K562 (cell line): Measurements from ENCODE around the gene LRP1-AS. TPM values are rescaled to one million over a fixed set of nuclear protein-coding genes. Genes with fewer than 3 reads are reported as not detected.

Source experiments
- ATAC-seq: fragments of 200-7000 bp; cut with Tn5 transposase; 3 replicates; pipeline ENCODE4 v1.9.1; 2020; ENCODE audit warnings: moderate library complexity
- BruUV-seq: library from RNA; stranded (reverse); fragments of 400-500 nt; replicated peaks from 2 replicates; lab custom pipeline; 2021; lab: Mats Ljungman, UMichigan
- CTCF ChIA-PET: fragments of 300-600 bp; formaldehyde crosslinking; extraction: SDS; loops from one replicate; lab custom pipeline; 2021; ENCODE audit warnings: low intra/inter-chr PET ratio; lab: Yijun Ruan, JAX
- POLR2A ChIA-PET: fragments of 300-600, 350-650 bp; sonication (Branson Sonifier 250); formaldehyde crosslinking; extraction: SDS; loops from one replicate; lab custom pipeline; 2021; ENCODE audit warnings: antibody characterized with exemption, inconsistent platforms; lab: Yijun Ruan, JAX
- DNase-seq, 4 experiments: peaks; one replicate each; pipeline versions ENCODE4 v3.0.0 to v3.0.0-alpha.2; 2011 to 2018; ENCODE audit warnings: low spot score in 3 of 4, mixed read lengths in 3 of 4; ENCODE audit errors: extremely low read depth in 1 of 4
- FAIRE-seq: peaks from 2 replicates; lab custom pipeline; 2011; peaks lifted over from hg19 to GRCh38; lab: Jason Lieb, UNC
- H2AFZ ChIP-seq: 2 replicates; pipeline ENCODE4 v1.6.0; 2011; ENCODE audit warnings: low read depth, low read length, control low read depth, inconsistent platforms
- H3K27ac ChIP-seq: fragments of 200-600 bp; 3 replicates; pipeline ENCODE4 v1.8.0; 2011; ENCODE audit warnings: low read depth, mild to moderate bottlenecking, control low read depth, inconsistent platforms, low read length, moderate library complexity, mixed read lengths; ENCODE audit errors: extremely low read depth
- H3K27me3 ChIP-seq, 2 experiments: fragments of 300-600 bp in 1 of 2; 2 replicates in 1 of 2; 3 replicates in 1 of 2; pipeline versions ENCODE4 v1.6.0 to v1.8.0; 2011; ENCODE audit warnings: inconsistent platforms in 2 of 2, low read length in 2 of 2, mild to moderate bottlenecking in 1 of 2, mixed read lengths in 1 of 2, moderate library complexity in 1 of 2; ENCODE audit not compliant: control insufficient read depth in 2 of 2, insufficient read depth in 2 of 2
- H3K36me3 ChIP-seq: fragments of 300-600 bp; 3 replicates; pipeline ENCODE4 v1.8.0; 2011; ENCODE audit warnings: mild to moderate bottlenecking, low read length, inconsistent platforms; ENCODE audit not compliant: control insufficient read depth, insufficient read depth
- H3K4me1 ChIP-seq, 2 experiments: fragments of 200-600 bp in 1 of 2; replicated peaks in 1 of 2; 2 replicates in 1 of 2; 3 replicates in 1 of 2; pipeline versions ENCODE4 v1.5.1 to v1.8.0; 2011; ENCODE audit warnings: inconsistent platforms in 2 of 2, low read length in 2 of 2, mild to moderate bottlenecking in 1 of 2, mixed read lengths in 1 of 2, moderate library complexity in 1 of 2; ENCODE audit not compliant: control insufficient read depth in 2 of 2, insufficient read depth in 2 of 2
- H3K4me2 ChIP-seq: 2 replicates; pipeline ENCODE4 v1.6.1; 2011; ENCODE audit warnings: low read length, control low read depth, inconsistent platforms, mixed read lengths; ENCODE audit not compliant: insufficient read depth
- H3K4me3 ChIP-seq: fragments of 200-600 bp; sonication (generic), shearing (Covaris generic); 2 replicates; pipeline ENCODE4 v1.5.1; 2016; ENCODE audit warnings: control low read depth, inconsistent platforms
- H3K79me2 ChIP-seq: fragments of 200-600 bp; 3 replicates; pipeline ENCODE4 v1.8.0; 2011; ENCODE audit warnings: low read length, inconsistent platforms; ENCODE audit not compliant: control insufficient read depth, insufficient read depth
- H3K9ac ChIP-seq, 2 experiments: 2 replicates each; pipeline versions ENCODE4 v1.6.0 to v1.6.1; 2011; ENCODE audit warnings: low read depth in 2 of 2, low read length in 2 of 2, control low read depth in 1 of 2, inconsistent platforms in 1 of 2, mild to moderate bottlenecking in 1 of 2, mixed read lengths in 1 of 2; ENCODE audit not compliant: insufficient read depth in 1 of 2
- H3K9me1 ChIP-seq: one replicate; pipeline ENCODE4 v1.6.0; 2011; ENCODE audit warnings: inconsistent platforms, mild to moderate bottlenecking, low read length, moderate library complexity; ENCODE audit not compliant: control insufficient read depth, insufficient read depth
- H3K9me3 ChIP-seq: replicated peaks from 2 replicates; pipeline ENCODE4 v1.5.1; 2011; ENCODE audit warnings: low read depth, low read length, inconsistent platforms; ENCODE audit not compliant: control insufficient read depth, insufficient read depth
- H4K20me1 ChIP-seq: replicated peaks from 2 replicates; pipeline ENCODE4 v1.6.1; 2011; ENCODE audit warnings: low read length, inconsistent platforms, mixed read lengths; ENCODE audit not compliant: control insufficient read depth, insufficient read depth
- CBX8 ChIP-seq: fragments of 200-600 bp; sonication (generic); IDR thresholded peaks from 2 replicates; pipeline ENCODE4 v1.6.1; 2012; ENCODE audit warnings: borderline replicate concordance, mixed run types, low read depth, mild to moderate bottlenecking, moderate library complexity, mixed read lengths, low read length, control low read depth, inconsistent platforms; ENCODE audit not compliant: poor library complexity, severe bottlenecking; ENCODE audit errors: extremely low read depth
- CEBPB ChIP-seq: fragments of 450-650 bp; IDR thresholded peaks from 2 replicates; pipeline ENCODE4 v1.6.1; 2016; ENCODE audit warnings: missing genetic modification characterization, missing compliant biosample characterization
- CREM ChIP-seq: IDR thresholded peaks from 2 replicates; pipeline ENCODE4 v1.6.1; 2014; ENCODE audit warnings: antibody characterized with exemption, low read depth
- EHMT2 ChIP-seq: fragments of 450-650 bp; IDR thresholded peaks from 2 replicates; pipeline ENCODE4 v1.6.1; 2018; ENCODE audit warnings: antibody characterized with exemption
- ILF3 ChIP-seq: fragments of 450-650 bp; IDR thresholded peaks from 2 replicates; pipeline ENCODE4 v1.6.1; 2018; ENCODE audit warnings: antibody characterized with exemption, mild to moderate bottlenecking, moderate library complexity, borderline replicate concordance
- REST ChIP-seq, 2 experiments: fragments of 450-650 bp; formaldehyde crosslinking in 1 of 2; IDR thresholded peaks; 2 replicates each; pipeline versions ENCODE4 v1.4.0 to v1.6.1; 2014 to 2020; ENCODE audit warnings: mild to moderate bottlenecking in 2 of 2, borderline replicate concordance in 1 of 2, low read depth in 1 of 2
- ZNF830 ChIP-seq: fragments of 250-450 bp; sonication (Bioruptor Pico); IDR thresholded peaks from 2 replicates; pipeline ENCODE4 v1.5.0; 2021; ENCODE audit warnings: mild to moderate bottlenecking
- WGBS: fragments of 100-300 bp; shearing (Covaris generic); methylation state at CpG from one replicate; pipeline ENCODE4 v1.1.6; 2016; ENCODE audit warnings: low coverage, mixed read lengths; ENCODE audit not compliant: insufficient coverage; ENCODE audit errors: missing lambda C conversion rate; 5-methylcytosine and 5-hydroxymethylcytosine counted together
- in situ Hi-C: fragments of 300-500 bp; cut with MboI; formaldehyde crosslinking; loops from 4 replicates; pipeline ENCODE4 v1.15.0; 2018; ENCODE audit warnings: inconsistent platforms, mixed read lengths
- intact Hi-C: fragments of 100-400 bp; cut with micrococcal nuclease; formaldehyde crosslinking; loops from 2 replicates; pipeline ENCODE4 v1.14.2; 2022
- polyA plus RNA-seq, 8 experiments: library from polyadenylated mRNA; depleted of rRNA in 4 of 8; stranded (reverse) in 5 of 8; unstranded in 3 of 8; fragments of >200 nt; fragmentation: Nextera tagmentation in 2 of 8; fragmentation: Illumina TruSeq in 1 of 8; extraction: Ambion mirVana in 2 of 8; extraction: Trizol in 1 of 8; gene quantifications; 2 replicates each; pipeline versions ENCODE4 v1.2.1 to v1.2.3, GENCODE V29; 2011 to 2014; ENCODE audit warnings: inconsistent platforms in 1 of 8, missing spikeins in 1 of 8
- total RNA-seq, 7 experiments: library from RNA; depleted of rRNA in 6 of 7; stranded (reverse); fragments of >200 nt in 6 of 7; fragmentation: Illumina TruSeq in 2 of 7; extraction: Trizol in 2 of 7; gene quantifications; 2 replicates each; pipeline versions ENCODE4 v1.2.1 to v1.2.3, GENCODE V29; 2011 to 2021; ENCODE audit warnings: low replicate concordance in 1 of 7
- TF ChIP-seq, protein P1 (sequence below): IDR thresholded peaks from 2 replicates; pipeline ENCODE4 v1.6.1; 2011; ENCODE audit not compliant: insufficient read length; ENCODE audit errors: extremely low read depth

The LRP1-AS gene
- total and polyA plus RNA-seq, 9 of the 15 experiments (the other 6 are each of a cell fraction or from before 2014, with no cell fraction given), result not detected

DNA sequence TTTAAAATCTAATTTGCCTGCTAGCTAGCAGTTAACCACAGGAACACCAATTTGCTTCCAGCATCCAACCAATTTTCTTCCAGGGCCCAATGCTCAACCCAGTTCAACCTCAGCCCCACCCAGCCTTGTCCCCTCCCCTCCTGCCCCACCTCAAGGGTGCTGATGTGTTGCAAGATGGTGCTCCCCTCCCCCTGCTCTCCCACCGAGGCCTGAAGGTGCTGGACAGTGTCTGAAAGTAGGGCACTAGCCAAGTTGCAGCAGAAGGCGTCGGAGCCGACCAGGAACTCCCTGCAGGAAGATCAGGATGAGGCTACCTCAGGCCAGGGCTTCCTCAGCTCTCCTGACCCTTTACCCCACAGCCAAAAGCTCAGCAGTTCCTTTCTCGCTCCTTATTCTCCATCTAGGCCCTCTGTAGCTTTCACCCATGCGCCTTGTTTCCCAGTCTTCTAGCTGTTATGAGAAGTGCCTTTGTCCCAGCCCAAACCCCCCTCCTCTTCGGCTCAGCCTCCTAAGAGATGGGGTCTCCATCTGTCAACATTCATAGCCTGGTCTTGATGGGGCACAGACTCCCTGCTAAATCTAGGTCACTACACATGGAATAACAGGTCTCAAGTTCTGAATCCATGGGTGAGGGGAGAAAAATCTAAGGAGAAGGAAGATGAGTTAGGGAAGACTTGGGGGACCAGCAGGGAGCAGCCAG is 39.8 kb downstream of the LRP1-AS start:
- no peak for ATAC-seq
- Histone ChIP-seq H3K4me1 (peaks cover 26 to 61% of the 10 kb centered on the region in 2 experiments), H2AFZ (no peak overlapping the region), H3K4me3 (no peak overlapping the region), H3K27me3 (no peaks in the 10 kb centered on the region), H3K9ac (peak overlapping the region in 1 of 2 experiments; percentile 58; a peak in 1 of 4 replicates), H3K9me3 (no peaks in the 10 kb centered on the region), H3K4me2 (no peak overlapping the region), H3K27ac (no peak overlapping the region), H3K36me3 (peaks cover 36% of the 10 kb centered on the region), H3K79me2 (peaks cover 12% of the 10 kb centered on the region; the same call in 2 of the 3 replicates), H4K20me1 (no peaks in the 10 kb centered on the region), H3K9me1 (no peaks in the 10 kb centered on the region)
- in situ Hi-C loops (no loop called here), intact Hi-C loops (no loop called here)
- CTCF ChIA-PET, result no interaction called here
- TF ChIP-seq CREM (no peak), REST (IDR thresholded peaks at IDR 0.05; ENCODE audit: borderline replicate concordance) (peak; percentile 52), REST (CRISPR knock-in tag; IDR thresholded peaks at IDR 0.05; ENCODE audit: low read depth) (no peak), CBX8 (no peak), CEBPB (tag) (0 out of 2 replicates have a peak, but pooled peaks have one; percentile 26), ZNF830 (CRISPR knock-in tag) (no peak), EHMT2 (0 out of 2 replicates have a peak, but pooled peaks have one; percentile 38), ILF3 (no peak)
- TF ChIP-seq, protein P1, sequence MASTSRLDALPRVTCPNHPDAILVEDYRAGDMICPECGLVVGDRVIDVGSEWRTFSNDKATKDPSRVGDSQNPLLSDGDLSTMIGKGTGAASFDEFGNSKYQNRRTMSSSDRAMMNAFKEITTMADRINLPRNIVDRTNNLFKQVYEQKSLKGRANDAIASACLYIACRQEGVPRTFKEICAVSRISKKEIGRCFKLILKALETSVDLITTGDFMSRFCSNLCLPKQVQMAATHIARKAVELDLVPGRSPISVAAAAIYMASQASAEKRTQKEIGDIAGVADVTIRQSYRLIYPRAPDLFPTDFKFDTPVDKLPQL, result no peak
- 63% methylated on average over 7 of the region's 7 CpGs for WGBS
- POLR2A ChIA-PET, result interaction anchor here (0.7 to 2.3 kb wide), 3 partner anchors 17 to 29 kb away, joined by 3 to 7 read pairs (median 4); no protein-coding TSS in a partner anchor
- peak in 3 of 4 experiments; percentile 25 to 44 (median 32) for DNase-seq
- FAIRE-seq, result peak; percentile 35
- no TSS peak for BruUV-seq
